ENCODE results near the gene ZFAND6.

ZFAND6 gene

DNA sequence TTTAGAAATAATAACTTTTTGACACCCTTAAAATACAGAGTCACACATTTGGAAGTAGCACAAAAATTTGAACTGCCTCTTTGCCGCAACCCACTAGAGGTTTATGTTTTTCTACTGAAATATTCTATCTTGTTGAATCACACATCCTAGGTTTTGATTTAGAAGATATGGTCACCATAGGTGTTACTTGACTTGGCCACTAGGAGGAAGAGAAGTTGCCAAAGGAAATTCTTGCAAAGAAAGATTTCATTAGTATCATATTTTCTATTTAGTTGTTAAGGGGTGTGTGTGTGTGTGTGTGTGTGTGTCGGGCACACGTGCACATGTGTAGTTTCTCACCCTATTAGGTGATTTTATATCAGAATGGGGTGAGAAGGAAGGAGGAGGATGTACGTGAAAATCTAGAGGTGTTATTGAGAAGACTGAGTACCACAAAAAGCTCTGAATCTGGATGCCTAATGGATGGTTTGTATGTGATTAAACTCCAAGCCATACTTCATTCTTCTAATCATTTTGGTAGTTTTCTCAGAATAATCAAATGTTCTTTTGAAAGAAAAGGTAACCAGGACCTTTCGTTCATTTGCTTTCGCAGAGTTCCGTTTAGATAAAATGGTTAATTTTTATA is 31.5 kb downstream of the ZFAND6 start:
- H3K27me3 ChIP-seq (ENCODE audit: insufficient read depth, low read length): no peaks in the 10 kb centered on the region
- peaks cover 88% of the 10 kb centered on the region for H3K79me2 ChIP-seq (ENCODE audit: insufficient read depth, low read length)
- no peak overlapping the region for H3K4me3 ChIP-seq (ENCODE audit: low read depth, low read length, poor library complexity, severe bottlenecking)
- H3K9me2 ChIP-seq (ENCODE audit: low read depth, low read length): no peaks in the 10 kb centered on the region
- H3F3A ChIP-seq (ENCODE audit: insufficient read depth, low read length): no peaks in the 10 kb centered on the region; the same call in 1 of the 2 replicates
- H3K9me3 ChIP-seq (ENCODE audit: low read length): no peaks in the 10 kb centered on the region
- H3K27ac ChIP-seq (ENCODE audit: low read depth, low read length, poor library complexity, severe bottlenecking): no peak overlapping the region
- H3K4me2 ChIP-seq (ENCODE audit: low read length): no peak overlapping the region
- no peak overlapping the region for H3K9ac ChIP-seq (ENCODE audit: low read length)
- H2AFZ ChIP-seq (ENCODE audit: low read length): no peak overlapping the region
- H3K36me3 ChIP-seq (ENCODE audit: insufficient read depth, low read length): peaks cover 11% of the 10 kb centered on the region; the same call in 1 of the 2 replicates
- peaks cover 24% of the 10 kb centered on the region for H3K4me1 ChIP-seq (ENCODE audit: insufficient read depth, low read length, severe bottlenecking)
- peak; percentile 53 for TF ChIP-seq CTCF (IDR thresholded peaks at IDR 0.05; ENCODE audit: low read length)
- no peak for TF ChIP-seq EZH2 (IDR thresholded peaks at IDR 0.05; ENCODE audit: borderline replicate concordance, low read length)
- no peaks in the 10 kb centered on the region for H4K20me1 ChIP-seq (ENCODE audit: insufficient read depth, low read length)

- no peaks in the 10 kb centered on the region; the same call in 1 of the 2 replicates for H3F3A ChIP-seq (ENCODE audit: insufficient read depth, low read length)
- H3K9me3 ChIP-seq (ENCODE audit: low read length): no peaks in the 10 kb centered on the region
- peaks cover 5% of the 10 kb centered on the region; the same call in 1 of the 2 replicates for H3K36me3 ChIP-seq (ENCODE audit: insufficient read depth, low read length)
- peaks cover 52% of the 10 kb centered on the region for H3K4me1 ChIP-seq (ENCODE audit: insufficient read depth, low read length, severe bottlenecking)
- no peaks in the 10 kb centered on the region for H3K27me3 ChIP-seq (ENCODE audit: insufficient read depth, low read length)
- H3K4me3 ChIP-seq (ENCODE audit: low read depth, low read length, poor library complexity, severe bottlenecking): no peak overlapping the region
- peaks cover 87% of the 10 kb centered on the region for H3K79me2 ChIP-seq (ENCODE audit: insufficient read depth, low read length)
- TF ChIP-seq EZH2 (IDR thresholded peaks at IDR 0.05; ENCODE audit: borderline replicate concordance, low read length) (no peak), CTCF (IDR thresholded peaks at IDR 0.05; ENCODE audit: low read length) (no peak)
- no peak overlapping the region for H3K27ac ChIP-seq (ENCODE audit: low read depth, low read length, poor library complexity, severe bottlenecking)
- H2AFZ ChIP-seq (ENCODE audit: low read length): no peak overlapping the region
- H3K9me2 ChIP-seq (ENCODE audit: low read depth, low read length): no peaks in the 10 kb centered on the region
- no peak overlapping the region for H3K9ac ChIP-seq (ENCODE audit: low read length)
- no peaks in the 10 kb centered on the region for H4K20me1 ChIP-seq (ENCODE audit: insufficient read depth, low read length)
- H3K4me2 ChIP-seq (ENCODE audit: low read length): no peak overlapping the region
Observed at GRCh38 chr15:80093854-80094418, 34.5 kb downstream of the ZFAND6 start.

GRCh38 chr15:80095511-80095910 is 36.0 kb downstream of the ZFAND6 start:
- no peak overlapping the region for H2AFZ ChIP-seq (ENCODE audit: low read length)
- peak overlapping the region; percentile 37; the same call in 1 of the 2 replicates for H3K4me2 ChIP-seq (ENCODE audit: low read length)
- H3K27ac ChIP-seq (ENCODE audit: low read depth, low read length, poor library complexity, severe bottlenecking): peak overlapping the region; percentile 51
- no peaks in the 10 kb centered on the region for H3K9me2 ChIP-seq (ENCODE audit: low read depth, low read length)
- no peaks in the 10 kb centered on the region for H3K9me3 ChIP-seq (ENCODE audit: low read length)
- no peaks in the 10 kb centered on the region; the same call in 1 of the 2 replicates for H3F3A ChIP-seq (ENCODE audit: insufficient read depth, low read length)
- H3K4me3 ChIP-seq (ENCODE audit: low read depth, low read length, poor library complexity, severe bottlenecking): no peak overlapping the region
- no peaks in the 10 kb centered on the region for H3K36me3 ChIP-seq (ENCODE audit: insufficient read depth, low read length)
- peaks cover 83% of the 10 kb centered on the region for H3K79me2 ChIP-seq (ENCODE audit: insufficient read depth, low read length)
- no peaks in the 10 kb centered on the region for H3K27me3 ChIP-seq (ENCODE audit: insufficient read depth, low read length)
- no peak overlapping the region; the same call in 1 of the 2 replicates for H3K9ac ChIP-seq (ENCODE audit: low read length)
- no peaks in the 10 kb centered on the region for H4K20me1 ChIP-seq (ENCODE audit: insufficient read depth, low read length)
- H3K4me1 ChIP-seq (ENCODE audit: insufficient read depth, low read length, severe bottlenecking): peaks cover 68% of the 10 kb centered on the region
- TF ChIP-seq EZH2 (IDR thresholded peaks at IDR 0.05; ENCODE audit: borderline replicate concordance, low read length) (no peak), CTCF (IDR thresholded peaks at IDR 0.05; ENCODE audit: low read length) (no peak)

Measured in OCI-LY1 (cell line).